ENCODE data around the gene DIP2C.

Gene DIP2C

DNA sequence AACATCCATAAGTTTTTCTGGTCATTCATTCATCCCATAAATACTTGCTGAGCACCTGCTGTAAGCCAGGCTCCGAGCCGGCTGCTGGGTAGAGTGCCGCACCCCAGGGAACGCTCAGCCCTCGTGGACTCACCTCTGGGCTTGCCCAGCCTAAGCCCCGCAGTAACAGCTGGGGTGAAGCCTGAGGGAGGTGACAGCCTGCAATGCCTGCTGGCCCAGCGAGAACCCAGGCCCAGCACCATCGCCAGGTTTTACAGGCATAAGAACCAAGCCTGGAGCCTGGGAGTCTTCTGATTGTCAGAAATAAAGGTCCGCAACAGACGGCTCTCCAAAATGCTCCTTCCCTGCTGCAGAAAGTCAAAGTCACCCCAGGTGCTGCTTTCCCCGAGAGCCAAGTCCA, 348.8 kb downstream of the DIP2C start:
- no peak overlapping the region for H4K8ac ChIP-seq (ENCODE audit: low read depth, low read length)

DNA sequence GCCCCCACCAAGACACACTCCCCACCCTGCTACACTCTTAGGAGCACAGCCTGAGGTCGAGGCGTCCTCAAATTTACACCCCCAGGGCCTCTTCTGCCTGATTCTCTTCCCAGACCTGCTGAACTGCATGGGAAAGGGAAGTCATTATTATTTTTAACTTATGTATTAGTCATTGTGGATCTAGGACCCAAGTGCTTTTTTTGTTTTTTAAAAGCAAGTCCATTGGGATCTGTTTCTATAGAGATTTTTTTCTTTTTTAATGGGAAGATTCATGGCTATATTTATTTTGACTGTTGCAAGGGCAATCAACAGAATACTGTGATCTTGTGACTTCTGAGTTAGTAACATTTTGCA, 350.5 kb downstream of the DIP2C start:
- no CpG with 5 or more reads among the region's 2 CpGs for WGBS (ENCODE audit: extremely low coverage, insufficient coverage, low lambda C conversion rate)
- Histone ChIP-seq H3K4ac (ENCODE audit: low read depth, low read length) (no peak overlapping the region), H2AK5ac (ENCODE audit: low read length) (no peak overlapping the region), H3K18ac (ENCODE audit: low read length) (no peak overlapping the region), H3K4me1 (ENCODE audit: control insufficient read depth, low read depth, low read length) (no peaks in the 10 kb centered on the region), H3K9ac (ENCODE audit: low read length) (no peak overlapping the region), H3K36me3 (ENCODE audit: control insufficient read depth, insufficient read depth, low read length) (peaks cover 3% of the 10 kb centered on the region), H3K56ac (ENCODE audit: low read length) (no peak overlapping the region), H2BK120ac (ENCODE audit: low read depth, low read length) (no peak overlapping the region), H4K8ac (ENCODE audit: low read depth, low read length) (no peak overlapping the region), H3K79me1 (ENCODE audit: low read length) (no peaks in the 10 kb centered on the region), H4K5ac (ENCODE audit: low read length) (no peak overlapping the region), H3K27me3 (ENCODE audit: insufficient read depth, low read length, poor library complexity) (no peaks in the 10 kb centered on the region), H2BK5ac (ENCODE audit: low read length) (no peak overlapping the region), H3K23ac (ENCODE audit: low read length) (no peak overlapping the region), H3K4me2 (ENCODE audit: low read length) (no peak overlapping the region), H3K79me2 (ENCODE audit: control insufficient read depth, insufficient read depth, low read length) (no peaks in the 10 kb centered on the region), H2BK15ac (replicated peaks; ENCODE audit: low read depth) (no peak overlapping the region), H3K4me3 (ENCODE audit: low read length) (no peak overlapping the region), H3K27ac (ENCODE audit: low read depth, low read length) (no peak overlapping the region)
- DNase-seq = no peak

More for the DNA sequence above, 348.8 kb downstream of the DIP2C start:
- no peak overlapping the region for H3K4me3 ChIP-seq (ENCODE audit: low read length)
- no peak overlapping the region for H2BK5ac ChIP-seq (ENCODE audit: low read length)
- no peaks in the 10 kb centered on the region for H3K79me2 ChIP-seq (ENCODE audit: control insufficient read depth, insufficient read depth, low read length)
- no peak overlapping the region for H3K4me2 ChIP-seq (ENCODE audit: low read length)
- no peak overlapping the region for H3K4ac ChIP-seq (ENCODE audit: low read depth, low read length)
- H2BK15ac ChIP-seq (replicated peaks; ENCODE audit: low read depth) = no peak overlapping the region
- no peak overlapping the region for H2AK5ac ChIP-seq (ENCODE audit: low read length)
- H2BK120ac ChIP-seq (ENCODE audit: low read depth, low read length) = no peak overlapping the region
- no CpG with 5 or more reads among the region's 11 CpGs for WGBS (ENCODE audit: extremely low coverage, insufficient coverage, low lambda C conversion rate)
- no peaks in the 10 kb centered on the region for H3K27me3 ChIP-seq (ENCODE audit: insufficient read depth, low read length, poor library complexity)
- H3K36me3 ChIP-seq (ENCODE audit: control insufficient read depth, insufficient read depth, low read length) = peaks cover 3% of the 10 kb centered on the region
- H3K23ac ChIP-seq (ENCODE audit: low read length) = no peak overlapping the region
- no peaks in the 10 kb centered on the region for H3K4me1 ChIP-seq (ENCODE audit: control insufficient read depth, low read depth, low read length)
- no peak overlapping the region for H3K27ac ChIP-seq (ENCODE audit: low read depth, low read length)
- no peaks in the 10 kb centered on the region for H3K79me1 ChIP-seq (ENCODE audit: low read length)
- DNase-seq = no peak
- no peak overlapping the region for H3K9ac ChIP-seq (ENCODE audit: low read length)
- no peak overlapping the region for H4K5ac ChIP-seq (ENCODE audit: low read length)
- no peak overlapping the region for H3K56ac ChIP-seq (ENCODE audit: low read length)
- H3K18ac ChIP-seq (ENCODE audit: low read length) = no peak overlapping the region

DNA sequence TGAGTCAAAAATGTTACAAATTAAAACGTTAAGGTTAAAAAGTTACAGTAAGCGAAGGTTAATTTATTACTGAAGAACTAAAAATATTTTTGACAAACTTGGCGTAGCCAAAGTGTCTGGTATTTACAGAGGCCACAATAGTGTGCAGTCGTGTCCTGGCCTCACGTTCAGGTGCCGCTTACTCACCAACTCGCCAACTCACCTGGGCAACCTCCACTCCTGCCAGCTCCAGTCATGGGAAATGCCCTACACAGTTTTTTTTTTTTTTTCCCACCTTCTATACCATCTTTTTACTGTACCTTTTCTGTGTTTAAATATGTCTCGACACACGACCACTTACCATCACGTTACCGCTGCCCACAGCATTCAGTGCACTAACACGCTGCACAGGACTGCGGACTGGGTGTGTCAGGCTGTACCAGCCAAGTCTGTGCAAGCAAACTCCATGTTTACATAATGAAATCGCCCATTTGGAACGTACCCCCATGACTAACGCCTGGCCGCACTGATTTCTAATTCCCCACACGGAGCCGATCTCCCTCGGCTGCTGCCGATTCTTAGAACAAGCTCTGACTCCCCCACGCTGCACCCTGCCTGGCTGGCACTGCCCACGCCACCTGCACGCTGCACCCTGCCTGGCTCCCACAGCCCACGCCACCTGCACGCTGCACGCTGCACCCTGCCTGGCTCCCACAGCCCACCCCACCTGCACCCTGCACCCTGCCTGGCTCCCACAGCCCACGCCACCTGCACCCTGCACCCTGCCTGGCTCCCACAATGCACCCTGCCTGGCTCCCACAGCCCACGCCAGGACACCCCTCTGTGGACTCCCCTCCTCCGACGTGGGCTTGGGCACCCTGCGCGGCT, 351.1 kb downstream of the DIP2C start:
- Histone ChIP-seq H3K9ac (ENCODE audit: low read length) (no peak overlapping the region), H2BK15ac (replicated peaks; ENCODE audit: low read depth) (no peak overlapping the region), H3K4me1 (ENCODE audit: control insufficient read depth, low read depth, low read length) (no peaks in the 10 kb centered on the region), H3K4me3 (ENCODE audit: low read length) (no peak overlapping the region), H2BK5ac (ENCODE audit: low read length) (no peak overlapping the region), H3K23ac (ENCODE audit: low read length) (no peak overlapping the region), H3K18ac (ENCODE audit: low read length) (no peak overlapping the region), H3K56ac (ENCODE audit: low read length) (no peak overlapping the region), H3K36me3 (ENCODE audit: control insufficient read depth, insufficient read depth, low read length) (peaks cover 3% of the 10 kb centered on the region), H4K8ac (ENCODE audit: low read depth, low read length) (no peak overlapping the region), H2BK120ac (ENCODE audit: low read depth, low read length) (no peak overlapping the region), H3K79me1 (ENCODE audit: low read length) (no peaks in the 10 kb centered on the region), H3K4me2 (ENCODE audit: low read length) (no peak overlapping the region), H3K4ac (ENCODE audit: low read depth, low read length) (no peak overlapping the region), H4K5ac (ENCODE audit: low read length) (no peak overlapping the region), H3K27ac (ENCODE audit: low read depth, low read length) (no peak overlapping the region), H3K27me3 (ENCODE audit: insufficient read depth, low read length, poor library complexity) (no peaks in the 10 kb centered on the region), H2AK5ac (ENCODE audit: low read length) (no peak overlapping the region), H3K79me2 (ENCODE audit: control insufficient read depth, insufficient read depth, low read length) (no peaks in the 10 kb centered on the region)
- WGBS (ENCODE audit: extremely low coverage, insufficient coverage, low lambda C conversion rate) = 100% methylated on average over 3 of the region's 33 CpGs
- DNase-seq = no peak

DNA sequence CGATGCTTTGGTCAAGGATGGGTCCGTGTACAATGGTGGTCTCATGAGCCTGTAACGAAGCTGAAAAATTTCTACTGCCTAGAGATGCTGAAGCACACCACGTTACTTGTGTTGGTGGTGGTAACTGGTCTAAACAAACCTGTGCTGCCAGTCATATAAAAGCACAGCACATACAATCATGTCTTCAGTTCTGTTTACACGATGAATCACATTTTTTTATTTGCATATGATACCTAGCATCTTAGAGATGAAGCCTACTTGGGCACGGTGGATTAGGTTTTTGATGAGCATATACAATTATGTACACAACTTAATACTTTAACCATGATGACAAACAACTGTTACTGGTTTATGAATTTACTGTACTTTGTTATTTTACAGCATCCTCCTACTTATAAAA, 353.2 kb downstream of the DIP2C start:
- no peak for DNase-seq
- H2BK15ac ChIP-seq (replicated peaks; ENCODE audit: low read depth) = no peak overlapping the region
- no peak overlapping the region for H4K8ac ChIP-seq (ENCODE audit: low read depth, low read length)
- H3K9ac ChIP-seq (ENCODE audit: low read length) = no peak overlapping the region
- H3K18ac ChIP-seq (ENCODE audit: low read length) = no peak overlapping the region
- no peak overlapping the region for H3K23ac ChIP-seq (ENCODE audit: low read length)
- no peak overlapping the region for H3K4me3 ChIP-seq (ENCODE audit: low read length)
- H3K79me1 ChIP-seq (ENCODE audit: low read length) = no peaks in the 10 kb centered on the region
- no peak overlapping the region for H4K5ac ChIP-seq (ENCODE audit: low read length)
- no peak overlapping the region for H2AK5ac ChIP-seq (ENCODE audit: low read length)
- H3K79me2 ChIP-seq (ENCODE audit: control insufficient read depth, insufficient read depth, low read length) = no peaks in the 10 kb centered on the region
- no peak overlapping the region for H3K27ac ChIP-seq (ENCODE audit: low read depth, low read length)
- H2BK120ac ChIP-seq (ENCODE audit: low read depth, low read length) = no peak overlapping the region
- H2BK5ac ChIP-seq (ENCODE audit: low read length) = no peak overlapping the region
- WGBS (ENCODE audit: extremely low coverage, insufficient coverage, low lambda C conversion rate) = no CpG with 5 or more reads among the region's 6 CpGs
- H3K4me1 ChIP-seq (ENCODE audit: control insufficient read depth, low read depth, low read length) = no peaks in the 10 kb centered on the region
- no peak overlapping the region for H3K56ac ChIP-seq (ENCODE audit: low read length)
- no peak overlapping the region for H3K4me2 ChIP-seq (ENCODE audit: low read length)
- no peaks in the 10 kb centered on the region for H3K27me3 ChIP-seq (ENCODE audit: insufficient read depth, low read length, poor library complexity)
- peaks cover 3% of the 10 kb centered on the region for H3K36me3 ChIP-seq (ENCODE audit: control insufficient read depth, insufficient read depth, low read length)
- no peak overlapping the region for H3K4ac ChIP-seq (ENCODE audit: low read depth, low read length)

DNA sequence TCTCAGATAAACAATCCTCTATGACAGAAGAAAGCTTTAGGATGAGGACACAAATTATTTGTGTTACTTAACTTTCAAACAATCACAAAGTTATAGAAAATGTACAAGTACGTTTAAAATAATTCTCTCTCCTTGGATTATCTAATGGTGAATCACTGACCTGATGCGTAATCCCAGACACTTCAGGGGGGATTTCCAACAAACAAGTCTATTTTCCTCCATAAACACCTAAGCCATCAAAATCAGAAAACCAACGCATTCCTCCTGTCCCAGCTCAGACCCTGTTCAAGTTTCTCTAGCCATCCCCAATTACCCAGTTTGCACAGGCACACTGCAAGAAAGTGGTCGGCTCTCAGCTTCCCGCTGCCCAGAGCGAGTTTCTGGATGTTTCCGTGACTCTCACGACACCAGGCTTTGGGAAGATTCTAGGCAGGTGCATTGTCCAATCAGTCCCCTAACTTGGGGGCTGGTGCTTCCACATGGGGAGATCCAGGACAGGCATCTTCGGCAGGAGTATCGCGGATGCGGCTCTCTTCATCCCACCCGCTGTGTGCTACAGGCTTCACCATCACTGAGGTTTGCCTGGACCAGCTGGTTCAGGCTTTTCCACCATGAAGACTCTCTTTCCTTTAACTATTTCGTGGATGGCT, 354.2 kb downstream of the DIP2C start:
- H3K56ac ChIP-seq (ENCODE audit: low read length) = no peak overlapping the region
- H3K4me2 ChIP-seq (ENCODE audit: low read length) = no peak overlapping the region
- no peak overlapping the region for H3K27ac ChIP-seq (ENCODE audit: low read depth, low read length)
- no peak for DNase-seq
- no peak overlapping the region for H4K5ac ChIP-seq (ENCODE audit: low read length)
- H4K8ac ChIP-seq (ENCODE audit: low read depth, low read length) = no peak overlapping the region
- H3K79me2 ChIP-seq (ENCODE audit: control insufficient read depth, insufficient read depth, low read length) = no peaks in the 10 kb centered on the region
- WGBS (ENCODE audit: extremely low coverage, insufficient coverage, low lambda C conversion rate) = no CpG with 5 or more reads among the region's 14 CpGs
- no peak overlapping the region for H3K9ac ChIP-seq (ENCODE audit: low read length)
- no peaks in the 10 kb centered on the region for H3K79me1 ChIP-seq (ENCODE audit: low read length)
- H2BK120ac ChIP-seq (ENCODE audit: low read depth, low read length) = no peak overlapping the region
- no peak overlapping the region for H3K4ac ChIP-seq (ENCODE audit: low read depth, low read length)
- no peak overlapping the region for H3K23ac ChIP-seq (ENCODE audit: low read length)
- H3K18ac ChIP-seq (ENCODE audit: low read length) = no peak overlapping the region
- no peak overlapping the region for H2BK5ac ChIP-seq (ENCODE audit: low read length)
- H3K4me1 ChIP-seq (ENCODE audit: control insufficient read depth, low read depth, low read length) = no peaks in the 10 kb centered on the region
- H3K4me3 ChIP-seq (ENCODE audit: low read length) = no peak overlapping the region
- peaks cover 3% of the 10 kb centered on the region for H3K36me3 ChIP-seq (ENCODE audit: control insufficient read depth, insufficient read depth, low read length)
- H2BK15ac ChIP-seq (replicated peaks; ENCODE audit: low read depth) = no peak overlapping the region
- H3K27me3 ChIP-seq (ENCODE audit: insufficient read depth, low read length, poor library complexity) = no peaks in the 10 kb centered on the region
- H2AK5ac ChIP-seq (ENCODE audit: low read length) = no peak overlapping the region
